ENCODE measurements around the gene SCFD2. TPM values are rescaled to one million over a fixed set of nuclear protein-coding genes. Genes with fewer than 3 reads are reported as not detected.
"Not testable (repeated sequence)": the region's sequence is repeated elsewhere in the genome, so short reads cannot be mapped to it uniquely, and the experiment has no call there.

The SCFD2 gene
- total RNA-seq, 1 experiment from 2014 or later, result 36.6 TPM

GRCh38 chr4:53292209-53292608, 73.7 kb downstream of the SCFD2 start:
- H3K27me3 ChIP-seq (ENCODE audit: low read length); DNase-seq; H3K9me3 ChIP-seq (ENCODE audit: low read length); POLR2A ChIA-PET (ENCODE audit: unreplicated experiment); ATAC-seq; H3K9me2 ChIP-seq (replicated peaks; ENCODE audit: low read length); H3F3A ChIP-seq (ENCODE audit: low read length, unreplicated experiment); BruUV-seq (replicated peaks); H3K36me3 ChIP-seq (ENCODE audit: low read depth, low read length); H3K27ac ChIP-seq (ENCODE audit: low read length); H3K4me1 ChIP-seq (ENCODE audit: insufficient read depth, low read length); H3K9ac ChIP-seq (ENCODE audit: low read length); CTCF ChIA-PET; intact Hi-C loops (cut with micrococcal nuclease); H4K20me1 ChIP-seq (ENCODE audit: low read length); H3K4me2 ChIP-seq (ENCODE audit: low read length); H3K4me3 ChIP-seq (ENCODE audit: low read length); H2AFZ ChIP-seq (ENCODE audit: low read length): not testable (repeated sequence)
- peaks cover 22% of the 10 kb centered on the region for H3K79me2 ChIP-seq (ENCODE audit: low read length)

GRCh38 chr4:53281438-53281837, 84.4 kb downstream of the SCFD2 start:
- no TSS peak for BruUV-seq (replicated peaks)
- TF ChIP-seq CTCF (conservative IDR thresholded peaks at IDR 0.05; ENCODE audit: low read depth, low read length), result no peak
- no peak for TF ChIP-seq EZH2phosphoT487 (IDR thresholded peaks at IDR 0.05; ENCODE audit: borderline replicate concordance, low read length)
- TF ChIP-seq EZH2 (IDR thresholded peaks at IDR 0.05; ENCODE audit: low read length, unreplicated experiment), result no peak
- CTCF ChIA-PET, result no interaction called here
- no peak overlapping the region for H3K4me3 ChIP-seq (ENCODE audit: low read length)
- no peak overlapping the region for H2AFZ ChIP-seq (ENCODE audit: low read length)
- POLR2A ChIA-PET (ENCODE audit: unreplicated experiment), result interaction anchor here (0.6 kb wide), 1 partner anchor 265 kb away, joined by 3 read pairs; no protein-coding TSS in a partner anchor
- H3K4me1 ChIP-seq (ENCODE audit: insufficient read depth, low read length), result no peaks in the 10 kb centered on the region
- no peaks in the 10 kb centered on the region for H3K36me3 ChIP-seq (ENCODE audit: low read depth, low read length)
- DNase-seq (no peak), ATAC-seq (no peak)
- 0 out of 2 replicates have a peak, but pooled peaks cover 4% of the 10 kb centered on the region for H3K79me2 ChIP-seq (ENCODE audit: low read length)
- no peaks in the 10 kb centered on the region for H3K27me3 ChIP-seq (ENCODE audit: low read length)
- no peaks in the 10 kb centered on the region for H3F3A ChIP-seq (ENCODE audit: low read length, unreplicated experiment)
- no peaks in the 10 kb centered on the region for H3K9me3 ChIP-seq (ENCODE audit: low read length)
- intact Hi-C loops (cut with micrococcal nuclease), result no loop called here
- no peak overlapping the region for H3K27ac ChIP-seq (ENCODE audit: low read length)
- H3K9me2 ChIP-seq (replicated peaks; ENCODE audit: low read length), result no peaks in the 10 kb centered on the region
- no peak overlapping the region for H3K4me2 ChIP-seq (ENCODE audit: low read length)
- no peaks in the 10 kb centered on the region for H4K20me1 ChIP-seq (ENCODE audit: low read length)
- H3K9ac ChIP-seq (ENCODE audit: low read length), result no peak overlapping the region

GRCh38 chr4:53280846-53281245, 85.0 kb downstream of the SCFD2 start:
- no peaks in the 10 kb centered on the region for H3K9me3 ChIP-seq (ENCODE audit: low read length)
- intact Hi-C loops (cut with micrococcal nuclease), result no loop called here
- no peak for TF ChIP-seq CTCF (conservative IDR thresholded peaks at IDR 0.05; ENCODE audit: low read depth, low read length)
- H3F3A ChIP-seq (ENCODE audit: low read length, unreplicated experiment), result no peaks in the 10 kb centered on the region
- ChIA-PET POLR2A (ENCODE audit: unreplicated experiment) (no interaction called here), CTCF (no interaction called here)
- H4K20me1 ChIP-seq (ENCODE audit: low read length), result no peaks in the 10 kb centered on the region
- H3K27ac ChIP-seq (ENCODE audit: low read length), result no peak overlapping the region
- H3K27me3 ChIP-seq (ENCODE audit: low read length), result no peaks in the 10 kb centered on the region
- no peak overlapping the region for H3K4me2 ChIP-seq (ENCODE audit: low read length)
- BruUV-seq (replicated peaks), result no TSS peak
- H3K9ac ChIP-seq (ENCODE audit: low read length), result no peak overlapping the region
- H3K79me2 ChIP-seq (ENCODE audit: low read length), result no peaks in the 10 kb centered on the region
- no peaks in the 10 kb centered on the region for H3K4me1 ChIP-seq (ENCODE audit: insufficient read depth, low read length)
- no peaks in the 10 kb centered on the region for H3K36me3 ChIP-seq (ENCODE audit: low read depth, low read length)
- H3K4me3 ChIP-seq (ENCODE audit: low read length), result no peak overlapping the region
- DNase-seq (no peak), ATAC-seq (no peak)
- H2AFZ ChIP-seq (ENCODE audit: low read length), result no peak overlapping the region
- H3K9me2 ChIP-seq (replicated peaks; ENCODE audit: low read length), result no peaks in the 10 kb centered on the region

All from PC-3 (cell line).